GM12801 (cell line): Measurements from ENCODE around the gene PRR14.

Experiments
- CTCF ChIP-seq: IDR thresholded peaks from one replicate; pipeline ENCODE4 v1.5.1; 2011; ENCODE audit warnings: control low read depth; ENCODE audit not compliant: insufficient read length; ENCODE audit errors: extremely low read depth

Gene PRR14

GRCh38 chr16:30641378-30641982 is 9.3 kb upstream of the PRR14 start:
- TF ChIP-seq CTCF: no peak

DNA sequence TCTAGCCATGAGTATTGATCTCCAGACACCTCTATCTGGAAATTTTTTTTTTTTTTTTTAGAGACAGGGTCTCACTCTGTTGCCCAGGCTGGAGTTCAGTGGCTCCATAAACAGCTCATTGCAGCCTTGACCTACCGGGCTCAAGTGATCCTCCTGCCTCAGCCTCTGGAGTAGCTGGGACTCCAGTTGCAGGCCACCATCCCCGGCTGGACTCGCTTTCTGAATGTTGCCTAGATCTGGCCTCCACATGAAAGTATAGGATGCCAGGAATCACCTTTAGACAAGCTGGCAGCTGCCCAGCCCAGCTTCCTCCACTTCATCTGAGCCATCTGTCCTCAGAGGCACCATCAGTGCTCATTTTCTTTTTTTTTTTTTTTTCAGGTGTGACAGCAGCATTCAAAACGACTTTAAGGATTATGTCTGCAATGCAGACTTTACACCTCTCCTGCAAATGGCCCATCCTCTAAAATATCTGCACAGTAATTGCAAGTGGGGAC is 6.4 kb upstream of the PRR14 start:
- TF ChIP-seq CTCF: no peak

DNA sequence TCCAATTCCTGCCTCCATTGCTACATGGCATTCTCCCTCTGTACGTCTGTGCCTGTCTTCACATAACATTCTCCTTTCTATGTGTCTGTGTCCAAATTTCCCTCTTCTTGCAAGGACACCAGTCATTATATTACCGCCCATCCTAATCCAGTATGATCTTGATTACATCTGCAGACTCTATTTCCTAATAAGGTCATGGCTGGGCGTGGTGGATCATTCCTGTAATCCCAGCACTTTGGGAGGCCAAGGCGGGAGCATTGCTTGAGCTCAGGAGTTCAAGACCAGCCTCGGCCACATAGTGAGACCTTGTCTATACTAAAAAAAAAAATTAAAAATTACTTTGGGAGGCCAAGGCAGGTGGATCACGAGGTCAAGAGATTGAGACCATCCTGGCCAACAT is 5.0 kb upstream of the PRR14 start:
- no peak for TF ChIP-seq CTCF

DNA sequence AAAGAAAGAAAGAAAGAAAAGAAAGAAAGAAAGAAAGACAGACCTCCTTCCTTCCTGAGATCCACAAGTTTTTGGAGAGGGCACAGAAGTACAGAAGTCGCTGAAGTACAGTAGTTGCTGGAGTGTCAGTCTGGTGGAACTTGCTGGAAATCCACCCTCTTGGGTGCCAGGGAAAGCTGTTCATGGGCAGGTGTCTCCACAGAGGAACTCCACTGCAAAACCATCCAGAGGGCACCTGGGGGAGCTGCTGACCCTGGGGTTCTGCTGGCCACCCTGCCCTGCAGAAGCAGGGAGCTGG is 3.5 kb upstream of the PRR14 start:
- TF ChIP-seq CTCF: no peak

GRCh38 chr16:30649725-30650368 is 913 bp upstream of the PRR14 start:
- TF ChIP-seq CTCF: no peak

DNA sequence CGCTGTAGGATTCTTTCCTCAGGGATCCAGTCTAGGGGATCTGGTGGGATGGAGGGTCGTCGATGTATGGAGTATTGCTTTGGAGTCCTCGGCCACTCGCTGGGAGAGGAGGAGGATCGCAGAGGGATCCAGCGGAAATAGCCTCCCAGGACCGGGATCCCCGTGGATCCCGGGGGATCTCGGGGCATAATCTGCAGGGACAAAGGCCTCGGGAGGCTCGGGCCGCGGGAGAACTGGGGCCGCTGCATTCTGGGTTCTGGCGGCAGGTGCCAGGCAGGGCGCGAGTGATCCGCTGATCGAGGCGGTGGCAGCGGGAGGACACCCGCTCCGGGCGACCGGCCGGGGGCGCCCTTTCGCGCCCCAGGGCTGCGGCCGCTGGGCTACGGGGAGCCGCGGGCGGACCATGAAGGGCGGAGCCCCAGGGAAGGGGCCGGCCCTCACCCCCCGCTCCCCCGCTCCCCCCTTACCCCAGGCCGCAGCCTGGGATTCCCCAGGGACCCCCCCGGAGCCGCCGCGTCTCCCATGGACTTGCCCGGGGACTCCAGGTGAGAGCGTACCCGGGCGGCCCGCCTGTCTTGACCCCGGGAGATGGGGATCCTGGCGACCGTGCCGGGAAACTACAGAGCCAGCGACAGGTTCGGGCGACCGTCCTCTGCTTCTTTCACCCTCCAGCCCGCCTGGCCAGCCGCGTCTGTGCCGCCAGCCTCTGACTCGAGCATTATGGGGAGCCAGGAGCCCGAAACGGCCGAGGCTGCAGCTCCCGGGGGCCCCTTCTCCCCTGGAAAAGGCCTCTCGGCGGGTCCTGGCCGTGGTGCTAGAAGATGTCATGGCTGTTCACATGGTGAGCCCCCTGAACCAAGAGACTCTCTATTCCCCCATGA is 604 bp downstream of the PRR14 start:
- no peak for TF ChIP-seq CTCF

- no peak for TF ChIP-seq CTCF
Measured at GRCh38 chr16:30652005-30652296, 1.2 kb downstream of the PRR14 start.
